COLO829 (cell line): ENCODE results near the gene DHX15.

Experiments used
- DNase-seq: peaks from one replicate; pipeline ENCODE4 v3.0.0; 2012; ENCODE audit warnings: low spot score

DHX15 gene

DNA sequence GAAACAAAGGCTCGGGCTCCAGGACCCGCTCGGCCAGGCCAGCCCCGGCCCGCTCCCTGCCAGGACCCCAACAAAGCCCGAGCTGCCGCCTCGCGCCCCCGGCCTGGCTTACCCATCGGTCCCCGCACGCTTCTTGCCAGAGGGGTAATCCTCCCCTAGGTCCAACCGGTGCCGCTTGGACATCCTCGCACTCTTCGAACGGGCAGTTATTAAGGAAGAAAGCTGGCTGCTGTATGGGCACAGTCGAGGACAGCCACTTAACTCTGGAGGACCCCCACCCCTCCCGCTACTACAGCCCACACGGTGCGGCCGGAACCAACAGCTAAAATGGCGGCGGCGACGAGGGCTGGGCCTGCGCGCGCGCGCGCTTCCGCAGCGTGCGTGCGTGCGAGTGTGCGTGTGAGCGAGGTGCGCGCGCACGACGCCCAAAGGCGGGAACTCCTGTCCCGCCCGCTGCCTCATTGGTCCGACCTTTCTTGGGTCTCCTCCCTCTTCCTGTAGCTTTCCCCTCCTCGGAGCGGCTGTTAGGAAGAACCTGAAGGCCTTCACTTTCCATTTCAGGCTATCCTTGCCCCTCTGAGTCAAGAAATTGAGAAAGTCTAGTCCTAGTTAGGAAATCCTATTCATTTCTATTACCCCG is at the start of gene DHX15:
Gene DHX15 (minus strand): TSS at position 344 of the 640 bp plus-strand sequence. CDS start 161 bp downstream, at position 183.
- peak; percentile 72 for DNase-seq

DNA sequence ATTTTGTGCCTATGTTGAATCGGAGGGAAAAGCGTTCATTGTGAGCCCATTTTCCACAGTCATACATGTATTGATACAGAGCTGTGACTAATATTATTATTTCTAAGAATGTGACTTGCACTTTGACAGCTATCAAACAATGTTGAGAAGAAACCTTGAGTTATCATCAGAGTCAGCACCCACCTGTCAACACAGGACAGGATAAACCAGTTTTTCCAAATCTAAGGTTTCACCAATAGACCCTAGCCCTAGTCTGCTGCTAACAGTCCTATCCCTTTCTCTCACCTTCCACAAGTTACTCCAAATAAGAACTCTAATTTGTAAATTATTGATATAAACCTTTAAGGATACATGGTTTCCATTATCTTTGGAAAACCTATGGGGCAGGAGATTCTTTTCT is 47.7 kb upstream of the DHX15 start:
- no peak for DNase-seq

DNA sequence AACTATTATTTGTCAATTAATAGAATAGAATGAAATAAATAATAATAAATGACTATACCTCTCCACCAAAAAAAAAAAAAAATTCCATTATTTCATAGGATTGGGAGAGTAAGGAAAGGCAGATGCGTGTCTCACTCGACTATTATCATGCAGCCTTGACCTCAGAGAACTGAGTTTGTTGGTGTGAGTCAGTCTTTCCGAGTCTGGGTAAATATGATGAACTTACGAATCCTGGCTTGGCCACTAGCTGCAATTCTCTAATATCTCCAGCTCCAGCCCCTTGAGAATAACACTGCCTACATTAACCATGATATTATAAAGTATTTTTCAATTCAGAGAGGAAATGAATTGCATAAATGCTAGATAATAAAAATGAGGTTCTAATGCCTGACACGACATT is 46.6 kb upstream of the DHX15 start:
- no peak for DNase-seq

DNA sequence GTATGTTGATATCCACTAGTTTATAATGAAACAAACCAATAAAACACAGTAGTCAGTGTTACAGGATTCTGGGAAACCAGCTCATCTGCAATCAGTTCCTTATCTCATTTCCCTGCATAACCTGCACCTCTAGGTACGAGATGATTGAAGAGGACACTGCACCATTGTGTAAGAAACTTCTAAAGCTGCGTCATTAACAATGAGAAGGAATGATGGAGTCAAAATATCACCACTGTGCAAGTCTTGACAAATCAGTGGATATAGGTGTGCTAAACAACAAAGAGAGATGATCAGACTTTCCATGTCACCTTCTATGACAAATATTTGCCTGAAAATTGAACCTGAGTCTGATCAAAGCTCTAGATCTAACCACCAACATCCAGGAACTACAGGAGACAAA is 40.7 kb upstream of the DHX15 start:
- DNase-seq, result no peak

DNA sequence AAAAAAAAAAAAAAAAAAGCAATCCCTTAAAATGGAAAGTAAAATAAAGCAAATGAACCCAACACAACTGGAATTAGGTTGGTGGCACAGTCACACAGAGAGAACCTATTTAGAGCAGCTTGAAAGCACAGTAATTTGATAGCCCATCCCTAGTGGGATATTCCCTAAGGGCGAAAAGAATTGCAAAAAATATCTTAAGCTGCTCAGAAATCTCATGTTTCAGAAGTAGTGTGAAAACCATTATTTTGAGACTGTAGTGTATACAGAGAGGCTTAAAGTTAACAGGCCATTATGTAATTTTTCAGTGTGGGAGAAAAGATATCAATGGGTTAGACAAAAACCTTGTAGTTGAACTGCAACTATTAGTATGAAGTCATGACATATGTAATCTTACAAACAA is 40.0 kb upstream of the DHX15 start:
- no peak for DNase-seq

DNA sequence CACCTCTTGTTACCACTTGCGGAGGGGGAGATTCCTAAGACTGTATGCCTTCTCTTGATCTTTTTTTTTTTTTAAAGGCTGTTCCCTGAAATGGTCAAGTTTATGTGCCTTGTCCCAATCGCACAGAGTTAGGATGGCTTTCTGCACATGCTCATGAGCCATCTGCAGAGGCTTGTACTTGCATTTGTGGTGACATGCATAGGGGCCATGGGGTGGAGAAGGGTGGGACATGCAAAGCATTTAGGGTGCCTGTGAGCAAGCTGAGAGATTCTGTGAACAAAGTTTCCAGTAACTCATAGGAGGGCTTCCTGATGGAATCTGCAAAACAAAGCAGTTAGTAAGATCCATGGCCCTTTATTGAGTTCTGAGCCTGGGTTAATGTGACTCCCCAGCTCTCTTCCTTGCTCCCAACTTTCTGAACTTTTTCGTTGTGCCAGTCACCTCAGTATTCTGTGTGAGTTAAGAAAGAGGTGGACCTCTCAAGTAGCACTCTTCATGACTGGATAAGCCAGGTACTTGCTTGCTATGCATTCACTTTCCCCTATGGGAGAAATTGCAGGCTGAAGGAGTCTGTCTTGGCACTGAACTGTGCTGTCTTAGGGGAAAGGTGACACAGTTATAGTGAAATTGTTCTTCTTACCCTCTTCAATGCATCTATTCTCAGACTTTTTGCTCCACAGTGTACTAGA is 37.9 kb upstream of the DHX15 start:
- no peak for DNase-seq

DNA sequence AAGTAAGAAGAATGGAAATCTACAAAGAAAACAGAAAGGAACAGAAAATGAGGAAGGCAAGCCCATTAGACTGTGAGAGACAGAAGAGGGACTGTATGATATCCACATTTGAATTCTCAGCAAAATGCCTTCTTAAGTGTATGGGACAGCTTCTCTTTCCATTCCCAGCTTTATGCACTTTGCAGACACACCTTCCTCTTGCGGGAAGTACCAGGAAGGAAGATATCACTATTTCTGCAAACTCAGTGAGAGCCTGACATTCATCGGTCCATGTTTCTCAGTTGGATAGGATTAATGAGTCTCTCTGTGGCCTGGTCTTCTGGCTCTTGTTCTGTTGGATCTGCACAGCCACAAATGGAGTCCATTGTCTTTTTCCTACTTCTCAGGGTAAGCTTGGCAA is 31.6 kb upstream of the DHX15 start:
- no peak for DNase-seq

DNA sequence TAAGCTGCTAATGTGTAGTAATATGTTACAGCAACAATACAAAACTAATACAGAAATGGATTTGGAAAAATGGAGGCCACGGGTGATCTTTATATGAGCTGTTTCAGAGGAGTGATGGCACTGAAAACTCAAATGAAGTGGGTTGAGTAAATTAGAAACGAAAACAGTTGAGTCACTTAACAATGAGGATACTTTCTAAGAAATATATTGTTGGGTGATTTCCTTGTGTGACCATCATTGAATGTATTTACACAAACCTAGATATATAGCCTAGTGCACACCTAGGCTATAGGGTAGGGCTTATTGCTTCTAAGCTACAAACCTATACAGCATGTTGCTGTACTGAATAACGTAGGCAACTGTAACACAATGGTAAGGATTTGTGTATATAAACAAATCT is 30.5 kb upstream of the DHX15 start:
- DNase-seq, result no peak

DNA sequence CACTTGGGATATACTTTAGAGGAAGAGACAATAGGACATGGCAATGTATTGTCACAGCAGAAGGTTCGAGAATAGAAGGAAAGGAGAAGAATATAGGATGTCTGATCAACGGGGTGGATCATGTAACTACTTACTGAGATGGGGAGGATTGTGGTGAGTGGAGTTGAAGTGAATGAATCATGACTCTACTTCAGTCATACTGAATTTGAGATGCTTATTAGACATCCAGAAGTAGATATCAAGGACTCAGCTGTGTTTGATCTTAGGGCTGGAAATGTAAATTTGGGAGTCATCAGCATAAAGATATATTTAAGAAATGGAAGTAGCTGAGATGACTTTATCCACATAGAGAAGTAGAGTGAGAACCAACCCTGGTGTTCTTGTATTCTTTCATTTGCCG is 29.1 kb upstream of the DHX15 start:
- DNase-seq, result no peak

DNA sequence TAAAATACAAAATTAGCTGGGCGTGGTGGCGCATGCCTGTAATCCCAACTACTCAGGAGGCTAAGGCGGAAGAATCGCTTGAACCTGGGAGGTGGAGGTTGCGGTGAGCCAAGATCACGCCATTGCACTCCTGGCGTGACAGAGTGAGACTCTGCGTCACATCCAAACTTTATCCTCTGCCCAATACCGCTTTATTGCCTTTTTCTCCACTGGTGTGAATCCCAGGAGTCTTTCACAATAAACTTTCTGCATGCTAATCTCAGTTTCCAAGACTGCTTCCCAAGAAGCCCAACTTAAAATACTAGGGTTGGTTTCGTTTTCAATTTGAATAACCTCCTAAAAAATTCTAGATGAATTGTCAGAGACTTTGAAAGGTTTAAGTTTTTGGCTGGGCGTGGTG is 27.2 kb upstream of the DHX15 start:
- no peak for DNase-seq

DNA sequence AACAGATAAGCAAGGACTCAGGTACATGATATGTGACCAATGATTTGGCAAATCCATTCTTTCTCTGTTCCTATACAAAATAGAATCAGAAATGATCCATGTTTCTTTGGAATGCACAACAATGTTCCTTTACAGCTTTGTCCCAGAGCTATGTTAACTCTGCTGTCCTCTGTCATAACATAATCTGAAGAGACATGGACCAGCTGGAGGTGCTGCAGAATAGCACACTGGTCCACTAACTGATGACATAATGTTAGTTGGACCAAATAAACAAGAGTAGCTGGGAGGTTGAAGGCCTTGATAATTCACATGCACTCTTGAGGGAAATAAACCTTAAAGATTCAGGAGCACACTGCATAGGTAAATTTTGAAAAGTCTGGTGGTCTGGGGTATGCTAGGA is 23.0 kb upstream of the DHX15 start:
- no peak for DNase-seq

DNA sequence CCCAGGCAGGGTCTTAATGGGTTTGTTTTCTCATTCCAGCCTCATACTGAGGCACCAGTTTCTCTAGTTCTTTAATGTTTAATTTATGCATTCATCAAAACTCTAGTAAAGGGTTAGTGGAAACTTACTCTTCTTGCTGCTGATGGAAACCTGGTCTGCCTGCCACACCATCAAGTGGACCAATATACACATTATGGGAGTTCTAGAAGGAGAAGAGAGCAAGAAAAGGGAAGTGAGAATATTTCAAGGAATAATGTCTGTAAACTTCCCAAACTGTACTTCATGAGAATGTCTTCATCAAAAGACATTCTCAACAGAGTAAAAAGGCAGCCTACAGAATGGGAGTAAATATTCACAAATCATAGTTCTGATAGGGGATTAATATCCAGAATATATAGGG is 20.9 kb upstream of the DHX15 start:
- no peak for DNase-seq

DNA sequence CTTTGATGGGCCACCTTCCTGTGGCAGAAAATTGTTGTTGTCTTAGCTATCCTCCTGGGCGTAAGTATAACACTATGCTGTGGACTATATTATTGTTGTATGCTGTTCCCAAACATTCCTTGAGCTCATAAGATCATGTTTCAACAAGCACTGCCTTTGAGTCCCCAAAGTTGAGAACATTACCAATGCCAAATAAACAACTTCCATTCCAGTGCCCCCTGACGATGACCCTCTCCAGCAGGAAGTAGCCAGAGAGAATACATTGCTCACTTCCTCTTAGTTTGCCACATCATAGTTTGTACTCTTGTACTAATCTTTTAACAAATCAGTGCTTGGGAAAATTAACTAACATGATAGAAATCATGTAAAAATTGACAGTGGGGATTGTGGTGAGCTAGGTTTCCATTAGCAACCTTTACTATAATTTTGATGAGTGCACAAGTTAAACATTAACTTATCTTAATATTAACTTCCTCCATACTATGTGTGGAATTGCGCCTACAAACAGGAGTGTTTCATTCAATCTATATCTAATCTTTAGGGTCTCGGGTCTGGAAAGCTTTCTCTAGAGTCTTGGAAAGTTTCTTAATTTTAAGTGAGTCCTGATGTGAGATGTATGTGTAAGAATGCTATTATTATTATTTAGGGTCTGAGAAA is 20.3 kb upstream of the DHX15 start:
- DNase-seq, result no peak

DNA sequence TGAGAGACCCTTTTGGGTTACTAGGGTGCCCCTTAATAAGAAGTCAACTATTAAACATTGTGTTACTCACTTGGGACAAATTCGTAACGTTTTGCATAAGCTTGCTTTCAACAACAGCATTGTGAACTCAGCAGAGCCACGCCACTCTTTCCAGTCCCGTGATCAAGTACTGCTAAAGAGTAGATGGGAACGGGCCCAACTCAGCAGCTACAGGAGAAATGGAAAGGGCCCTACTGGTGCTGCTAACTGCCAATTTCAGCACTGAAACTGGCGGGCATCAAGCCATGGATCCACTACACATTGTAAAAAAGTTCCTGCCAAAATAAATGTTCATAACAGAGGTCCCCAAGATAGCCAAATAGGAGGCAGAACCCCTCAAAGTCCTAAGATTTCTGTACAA is 19.0 kb upstream of the DHX15 start:
- DNase-seq, result no peak

DNA sequence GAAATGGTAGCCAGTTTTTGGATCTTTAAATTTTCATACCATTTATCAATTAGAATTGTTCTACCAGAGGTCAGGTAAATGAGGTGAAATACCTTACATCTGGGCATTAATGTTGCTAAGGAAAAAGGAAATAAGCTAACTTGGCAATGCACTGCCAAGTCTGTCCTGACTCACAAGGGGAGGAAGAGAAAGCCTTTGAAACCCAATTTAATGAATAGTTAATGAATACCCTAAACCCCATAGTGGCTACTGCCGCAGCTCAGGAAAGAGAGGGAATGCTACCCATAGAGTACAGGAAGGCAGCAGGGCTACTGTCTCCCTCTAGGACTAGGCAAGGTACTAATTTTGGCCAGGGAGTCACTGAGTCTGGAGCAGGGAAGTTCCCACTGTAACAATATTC is 16.8 kb upstream of the DHX15 start:
- no peak for DNase-seq

DNA sequence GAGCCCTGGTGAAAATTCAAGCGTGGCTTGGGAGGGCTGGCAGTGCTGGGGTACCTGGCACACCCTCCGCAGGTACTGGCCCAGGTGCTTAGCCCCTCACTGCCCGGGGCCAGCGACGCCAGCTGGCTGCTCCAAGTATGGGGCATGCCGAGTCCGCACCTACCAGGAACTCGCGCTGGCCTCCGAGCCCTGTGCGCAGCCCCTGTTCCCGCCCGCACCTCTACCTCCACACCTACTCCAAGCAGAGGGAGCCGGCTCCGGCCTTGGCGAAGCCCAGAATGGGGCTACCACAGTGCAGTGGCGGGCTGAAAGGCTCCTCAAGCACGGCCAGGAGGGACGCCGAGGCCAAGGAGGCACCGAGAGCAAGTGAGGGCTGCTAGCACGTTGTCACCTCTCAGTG is 14.9 kb upstream of the DHX15 start:
- DNase-seq, result no peak

DNA sequence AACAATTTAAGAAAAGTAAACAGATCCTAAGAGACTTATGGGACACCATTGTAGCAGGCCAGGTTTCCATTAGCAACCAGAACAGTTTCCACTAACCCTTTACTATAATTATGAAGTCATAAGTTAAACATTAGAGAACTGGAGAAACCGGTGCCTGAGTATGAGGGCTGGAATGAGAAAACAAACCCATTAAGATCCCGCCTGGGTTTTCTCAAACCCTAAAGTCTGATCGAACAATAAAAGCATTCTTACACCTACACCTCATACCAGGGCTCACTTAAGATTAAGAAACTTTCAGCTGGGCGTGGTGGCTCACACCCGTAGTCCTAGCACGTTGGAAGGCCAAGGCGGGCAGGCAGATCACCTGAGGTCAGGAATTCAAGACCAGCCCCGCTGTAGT is 13.7 kb upstream of the DHX15 start:
- no peak for DNase-seq

DNA sequence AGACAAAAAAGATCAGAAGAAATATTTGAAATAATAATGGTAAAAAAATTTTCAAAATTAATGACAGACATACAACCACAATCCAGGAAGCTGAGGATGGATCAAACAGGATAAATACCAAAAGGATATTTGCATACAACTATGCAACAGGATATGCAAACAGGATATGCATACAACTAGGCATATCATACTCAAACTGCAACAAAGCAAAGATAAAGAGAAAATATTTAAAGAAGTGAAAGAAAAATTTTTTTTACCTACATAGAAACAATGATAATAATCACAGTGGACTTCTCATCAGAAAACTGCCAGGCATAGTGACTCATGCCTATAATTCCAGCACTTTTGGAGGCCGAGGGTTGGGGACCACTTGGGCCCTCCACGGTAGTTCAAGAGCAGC is 11.3 kb upstream of the DHX15 start:
- DNase-seq, result no peak

DNA sequence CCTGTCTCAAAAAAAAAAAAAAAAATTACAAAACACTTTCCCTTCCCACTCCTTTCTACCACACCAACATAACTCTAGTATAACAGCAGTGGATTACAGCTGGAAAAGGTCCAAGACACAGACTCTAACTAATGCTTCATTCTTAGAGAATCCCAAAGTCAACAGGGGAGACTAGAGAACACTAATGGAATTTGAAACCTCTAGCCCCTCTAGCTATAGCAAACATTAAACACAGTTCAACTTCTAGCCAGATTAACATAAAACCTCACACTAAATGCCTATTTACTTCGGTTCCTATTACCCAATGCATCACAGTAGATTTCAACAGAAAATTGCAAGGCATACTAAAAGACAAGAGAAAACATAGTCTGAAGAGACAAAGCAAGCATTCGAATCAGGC is 10.5 kb upstream of the DHX15 start:
- DNase-seq, result no peak

DNA sequence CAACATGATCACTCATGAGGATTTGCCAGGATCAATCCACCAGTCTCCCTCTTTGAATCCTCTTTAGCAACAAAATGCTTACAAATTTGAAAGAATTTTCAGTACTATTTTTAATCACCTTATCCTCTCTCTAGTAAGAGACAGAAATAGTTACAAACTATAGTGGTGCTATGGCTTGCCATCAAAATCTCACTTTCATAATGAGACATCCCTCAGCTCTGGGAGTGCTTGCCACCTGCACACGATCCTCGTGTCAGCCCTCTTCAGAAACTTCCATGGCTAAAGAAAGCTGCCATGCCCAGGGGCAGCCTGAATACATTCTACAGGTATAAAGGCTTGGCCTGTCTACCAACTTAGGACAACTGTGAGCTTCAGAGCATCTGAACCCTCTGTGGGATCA is 5.1 kb upstream of the DHX15 start:
- DNase-seq, result no peak

DNA sequence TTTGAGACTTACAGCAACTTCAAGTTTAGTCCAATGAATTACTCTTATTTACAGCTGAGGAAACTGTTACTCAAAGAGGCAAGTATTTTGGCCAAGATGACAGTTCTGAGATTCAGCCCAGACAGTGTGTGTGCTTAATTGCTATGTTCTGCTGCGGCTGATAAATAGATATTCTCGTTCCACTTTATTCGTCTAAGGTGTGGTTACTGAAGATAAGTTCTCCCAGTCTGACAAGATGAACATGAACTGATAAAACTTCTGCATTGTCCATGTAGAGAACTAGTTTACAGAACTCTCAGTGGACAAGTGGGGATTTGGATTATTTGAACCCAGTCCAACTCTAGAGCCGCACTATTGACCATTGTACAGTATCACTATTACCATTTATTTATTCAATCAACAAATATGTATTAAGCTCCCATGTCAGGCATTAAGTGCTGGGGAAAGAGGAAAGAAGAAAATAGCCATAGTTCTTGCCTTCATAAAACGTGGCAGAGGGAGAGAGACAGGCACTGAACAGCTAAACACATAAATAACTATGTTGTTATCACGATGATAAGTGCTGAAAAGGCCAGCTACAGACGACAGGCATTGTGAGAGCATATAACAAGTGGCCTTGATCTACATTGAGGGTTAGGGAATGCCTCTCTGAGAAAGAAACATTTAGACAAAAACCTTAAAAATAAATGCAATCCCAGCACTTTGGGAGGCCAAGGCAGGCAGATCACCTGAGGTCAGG is 4.0 kb upstream of the DHX15 start:
- DNase-seq, result no peak

DNA sequence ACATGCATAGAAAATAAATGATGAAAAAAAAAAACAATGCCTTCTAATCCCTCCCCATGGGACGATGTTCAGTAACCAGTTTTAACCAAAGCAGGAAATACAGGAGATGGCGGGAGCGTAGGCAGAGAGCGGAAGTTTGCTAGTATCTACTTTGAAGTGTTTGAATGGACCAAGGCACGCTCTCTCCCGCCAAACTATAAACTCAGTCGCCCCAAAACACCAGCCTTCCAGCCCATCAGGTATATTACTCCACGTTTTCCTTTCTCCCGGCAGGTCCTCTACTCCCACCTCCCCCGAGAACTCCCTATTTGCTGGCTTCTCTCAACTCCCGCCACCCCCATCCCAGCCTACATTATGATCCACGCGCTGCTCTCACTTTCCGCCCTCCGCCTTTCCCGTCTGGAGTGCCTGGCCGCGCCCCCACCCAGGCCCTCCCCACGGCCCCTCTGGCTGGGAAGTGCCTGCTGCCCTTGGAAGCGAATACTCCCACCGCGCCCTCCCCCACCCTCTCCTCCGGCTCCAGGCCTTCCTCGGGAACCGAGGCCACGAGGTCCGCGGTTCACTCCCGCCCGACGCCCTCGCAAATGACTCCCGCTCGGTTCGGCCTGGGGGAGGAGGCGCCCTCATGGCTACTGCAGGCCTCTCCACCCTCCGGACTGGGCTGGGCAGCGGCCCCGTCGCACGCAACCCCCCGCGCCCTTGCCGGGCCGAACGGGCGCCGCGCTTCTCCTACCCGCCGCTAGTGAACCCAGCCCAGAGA is 723 bp downstream of the DHX15 start:
- peak; percentile 10 for DNase-seq
